Right lobe of liver (tissue), 6 donors: ENCODE data around the gene GRK1. TPM values are rescaled to one million over a fixed set of nuclear protein-coding genes. Genes with fewer than 3 reads are reported as not detected.

ENCODE experiments used
- ATAC-seq, 4 donors: fragments of 200-7000 bp; cut with Tn5 transposase; one replicate each; pipeline ENCODE4 v1.9.1; 2020; ENCODE audit warnings: mild to moderate bottlenecking in 4 of 4, moderate library complexity in 4 of 4
- DNase-seq, 3 donors: peaks; one replicate each; pipeline ENCODE4 v3.0.0-alpha.2; 2020
- H3K27ac ChIP-seq, 3 donors: fragments of 200-600 bp; one replicate each; pipeline ENCODE4 v1.8.0; 2022
- H3K27me3 ChIP-seq, 2 donors: fragments of 200-600 bp; one replicate each; pipeline ENCODE4 v1.8.0; 2022
- H3K36me3 ChIP-seq, 4 donors: fragments of 200-600 bp; sonication (generic) in 1 of 4; one replicate each; pipeline versions ENCODE4 v1.5.1 to v1.8.0; 2017 to 2022; ENCODE audit warnings: control low read depth in 1 of 4
- H3K4me1 ChIP-seq, 4 donors: fragments of 200-600 bp; sonication (generic) in 1 of 4; one replicate each; pipeline versions ENCODE4 v1.5.1 to v1.8.0; 2017 to 2022; ENCODE audit warnings: control low read depth in 1 of 4
- H3K4me3 ChIP-seq, 3 donors: fragments of 200-600 bp; one replicate each; pipeline ENCODE4 v1.8.0; 2022
- H3K9me3 ChIP-seq, 4 donors: fragments of 200-600 bp; sonication (generic) in 1 of 4; one replicate each; pipeline versions ENCODE4 v1.5.1 to v1.8.0; 2017 to 2022; ENCODE audit warnings: control low read depth in 1 of 4
- POLR2A ChIP-seq: fragments of 450-650 bp; IDR thresholded peaks from one replicate; pipeline ENCODE4 v1.6.1; 2017; ENCODE audit warnings: antibody characterized with exemption, mild to moderate bottlenecking
- WGBS: methylation state at CpG from one replicate; pipeline ENCODE4 v1.1.6; 2018; ENCODE audit warnings: low coverage, low lambda C conversion rate; ENCODE audit not compliant: insufficient coverage; ENCODE audit errors: missing lambda C conversion rate; 5-methylcytosine and 5-hydroxymethylcytosine counted together
- intact Hi-C, 2 donors: fragments of 100-400 bp; cut with DNase I; formaldehyde crosslinking; loops; one replicate each; pipeline versions ENCODE4 v1.11.2 to v1.14.1; 2022
- total RNA-seq, 6 experiments: library from RNA; depleted of rRNA in 2 of 6; stranded (reverse); fragments of >200 nt in 2 of 6; fragmentation: NEBNext Ultra II Directional in 3 of 6; extraction: Animal tissue kit (Norgen Biotek cat#: 25700) in 3 of 6; gene quantifications; one replicate each; pipeline versions ENCODE4 v1.1.0 to v1.2.4, GENCODE V29; 2016 to 2023
- TF ChIP-seq, protein P1 (sequence below), 4 donors: fragments of 200-600 bp in 3 of 4; fragments of 450-650 bp in 1 of 4; IDR thresholded peaks; one replicate each; pipeline versions ENCODE4 v1.5.1 to v1.8.0; 2016 to 2022; ENCODE audit warnings: antibody characterized with exemption in 4 of 4, mild to moderate bottlenecking in 2 of 4
- donor health status: DM: no; HTN: yes; CAD: no.
- donor health status: DM: no; HTN: no; CAD: no.
- donor health status: DM: no; HTN: no; CAD: no.
- donor health status: DM: no; HTN: yes; CAD: no.
- donor health status: DM: no; HTN: yes; CAD: no.

Gene GRK1
- total RNA-seq, 6 experiments from 2014 or later, result not detected

- Histone ChIP-seq H3K27me3 (no peaks in the 10 kb centered on the region), H3K4me3 (no peak overlapping the region), H3K36me3 (no peaks in the 10 kb centered on the region), H3K4me1 (peaks cover 0 to 4% (median 0%) of the 10 kb centered on the region in 4 donors), H3K9me3 (no peaks in the 10 kb centered on the region), H3K27ac (no peak overlapping the region)
- WGBS, result 40% methylated on average over 1 of the region's 5 CpGs
- intact Hi-C loops, result no loop called here
- ATAC-seq (no peak), DNase-seq (no peak)
- TF ChIP-seq, protein P1, sequence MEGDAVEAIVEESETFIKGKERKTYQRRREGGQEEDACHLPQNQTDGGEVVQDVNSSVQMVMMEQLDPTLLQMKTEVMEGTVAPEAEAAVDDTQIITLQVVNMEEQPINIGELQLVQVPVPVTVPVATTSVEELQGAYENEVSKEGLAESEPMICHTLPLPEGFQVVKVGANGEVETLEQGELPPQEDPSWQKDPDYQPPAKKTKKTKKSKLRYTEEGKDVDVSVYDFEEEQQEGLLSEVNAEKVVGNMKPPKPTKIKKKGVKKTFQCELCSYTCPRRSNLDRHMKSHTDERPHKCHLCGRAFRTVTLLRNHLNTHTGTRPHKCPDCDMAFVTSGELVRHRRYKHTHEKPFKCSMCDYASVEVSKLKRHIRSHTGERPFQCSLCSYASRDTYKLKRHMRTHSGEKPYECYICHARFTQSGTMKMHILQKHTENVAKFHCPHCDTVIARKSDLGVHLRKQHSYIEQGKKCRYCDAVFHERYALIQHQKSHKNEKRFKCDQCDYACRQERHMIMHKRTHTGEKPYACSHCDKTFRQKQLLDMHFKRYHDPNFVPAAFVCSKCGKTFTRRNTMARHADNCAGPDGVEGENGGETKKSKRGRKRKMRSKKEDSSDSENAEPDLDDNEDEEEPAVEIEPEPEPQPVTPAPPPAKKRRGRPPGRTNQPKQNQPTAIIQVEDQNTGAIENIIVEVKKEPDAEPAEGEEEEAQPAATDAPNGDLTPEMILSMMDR (IDR thresholded peaks at IDR 0.05), result no peak
- TF ChIP-seq POLR2A, result no peak
Observed at GRCh38 chr13:113746143-113746525, 79.1 kb downstream of the GRK1 start.

- Histone ChIP-seq H3K9me3 (no peaks in the 10 kb centered on the region), H3K27ac (no peak overlapping the region), H3K36me3 (no peaks in the 10 kb centered on the region), H3K4me1 (peaks cover 0 to 2% (median 0%) of the 10 kb centered on the region in 4 donors), H3K27me3 (no peaks in the 10 kb centered on the region), H3K4me3 (no peak overlapping the region)
- 72% methylated on average over 5 of the region's 12 CpGs for WGBS
- TF ChIP-seq, protein P1 (IDR thresholded peaks at IDR 0.05), result no peak
- TF ChIP-seq POLR2A, result no peak
- intact Hi-C loops, result no loop called here
- DNase-seq, result no peak
- ATAC-seq, result no peak
Observed at GRCh38 chr13:113746671-113747070, 79.7 kb downstream of the GRK1 start.

DNA sequence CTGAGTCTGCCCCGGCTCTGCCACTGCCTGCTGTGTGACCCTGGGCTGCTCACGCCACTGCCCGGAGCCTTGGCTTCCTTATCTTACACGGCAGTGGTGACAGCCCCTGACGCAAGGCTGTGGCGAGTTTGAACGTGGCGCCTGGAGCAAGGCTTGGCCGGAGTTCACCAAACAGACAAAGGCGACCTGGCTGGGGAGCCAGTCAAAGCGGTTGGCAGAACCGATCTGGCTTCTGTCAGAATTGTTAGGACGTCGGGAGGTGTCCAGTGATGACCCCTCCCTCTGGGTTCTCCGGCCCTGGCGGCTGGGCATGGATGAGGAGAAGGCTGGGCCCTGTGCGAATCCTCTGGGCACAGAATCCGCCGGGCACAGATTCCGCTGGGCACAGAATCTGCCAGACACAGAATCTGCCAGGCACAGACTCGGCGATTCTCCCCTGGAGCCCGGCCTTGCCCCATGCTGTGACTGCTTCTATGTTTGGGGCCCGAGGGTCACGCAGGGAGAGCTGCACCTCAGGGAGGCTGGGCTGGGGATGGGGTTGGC lies 80.3 kb downstream of the GRK1 start:
- TF ChIP-seq, protein P1 (IDR thresholded peaks at IDR 0.05), result no peak
- no peak for TF ChIP-seq POLR2A
- no peak for ATAC-seq
- no peak overlapping the region for H3K27ac ChIP-seq
- H3K4me1 ChIP-seq, result no peaks in the 10 kb centered on the region
- peak in 1 of 3 donors; percentile 47 for DNase-seq
- no peaks in the 10 kb centered on the region for H3K27me3 ChIP-seq
- WGBS, result 75% methylated on average over 4 of the region's 25 CpGs
- H3K36me3 ChIP-seq, result no peaks in the 10 kb centered on the region
- no peak overlapping the region for H3K4me3 ChIP-seq
- no peaks in the 10 kb centered on the region for H3K9me3 ChIP-seq
- intact Hi-C loops, result no loop called here

- TF ChIP-seq, protein P1 (IDR thresholded peaks at IDR 0.05), result no peak
- TF ChIP-seq POLR2A, result no peak
- peak in 1 of 3 donors; percentile 48 for DNase-seq
- 77% methylated on average over 8 of the region's 25 CpGs for WGBS
Observed at GRCh38 chr13:113748101-113748861, 81.3 kb downstream of the GRK1 start.

More at GRCh38 chr13:113748101-113748861, 81.3 kb downstream of the GRK1 start:
- H3K9me3 ChIP-seq, result no peaks in the 10 kb centered on the region
- no peaks in the 10 kb centered on the region for H3K36me3 ChIP-seq
- no peak overlapping the region for H3K4me3 ChIP-seq
- H3K27ac ChIP-seq, result no peak overlapping the region
- H3K27me3 ChIP-seq, result no peaks in the 10 kb centered on the region
- no peak for ATAC-seq
- intact Hi-C loops, result no loop called here
- no peaks in the 10 kb centered on the region for H3K4me1 ChIP-seq
